Activated CD4-positive, alpha-beta T cell treated with anti-CD3 and anti-CD28 coated beads, Interleukin-2, amount 10 ng/mL, durations not matched to agents 24 days and 14 days (primary cell): ENCODE measurements around the gene GOLGA8H. TPM values are rescaled to one million over a fixed set of nuclear protein-coding genes. Genes with fewer than 3 reads are reported as not detected.

ENCODE experiments used
- total RNA-seq: library from RNA; stranded (reverse); gene quantifications from 2 replicates; pipeline ENCODE4 v1.2.3, GENCODE V29; 2022

Gene GOLGA8H
- total RNA-seq, 1 donor from 2014 or later: not detected

Other genes with a start within 250 kb of the GOLGA8H start
- gene CHRFAM7A, start 210.5 kb upstream of the GOLGA8H start, total RNA-seq: not detected in 2 replicates
- gene GOLGA8R, start 189.8 kb upstream of the GOLGA8H start, total RNA-seq: 1.3 and 1.5 TPM in 2 replicates
- gene GOLGA8Q, start 52.0 kb upstream of the GOLGA8H start, total RNA-seq: 0.77 TPM in 1 of 2 replicates, not detected in the other